CD14-positive monocyte (primary cell): ENCODE data around the gene RBFOX2. TPM values are rescaled to one million over a fixed set of nuclear protein-coding genes. Genes with fewer than 3 reads are reported as not detected.

Experiments
- DNase-seq, 3 donors: peaks; one replicate each; pipeline ENCODE4 v3.0.0-alpha.2; 2011 to 2022
- H2AFZ ChIP-seq: 2 replicates; pipeline ENCODE4 v1.6.0; 2012; ENCODE audit warnings: mild to moderate bottlenecking, low read depth, low read length, inconsistent platforms; ENCODE audit not compliant: insufficient read depth, poor library complexity, severe bottlenecking
- H3K27ac ChIP-seq, 2 donors: 1 replicate in 1 of 2; 2 replicates in 1 of 2; pipeline ENCODE4 v1.5.1; 2012 to 2013; ENCODE audit warnings: low read length in 2 of 2, control low read depth in 1 of 2, inconsistent platforms in 1 of 2, low read depth in 1 of 2, mild to moderate bottlenecking in 1 of 2
- H3K27me3 ChIP-seq, 2 donors: one replicate each; pipeline versions ENCODE4 v1.6.0 to v1.6.1; 2011 to 2013; ENCODE audit warnings: low read length in 2 of 2; ENCODE audit not compliant: control insufficient read depth in 2 of 2, insufficient read depth in 2 of 2
- H3K36me3 ChIP-seq, 2 donors: replicated peaks in 1 of 2; 1 replicate in 1 of 2; 2 replicates in 1 of 2; pipeline versions ENCODE4 v1.5.1 to v1.6.1; 2012 to 2013; ENCODE audit warnings: low read length in 2 of 2, control low read depth in 1 of 2, inconsistent platforms in 1 of 2, mild to moderate bottlenecking in 1 of 2; ENCODE audit not compliant: insufficient read depth in 2 of 2, control insufficient read depth in 1 of 2
- H3K4me1 ChIP-seq, 2 donors: 1 replicate in 1 of 2; 2 replicates in 1 of 2; pipeline versions ENCODE4 v1.5.1 to v1.6.1; 2012 to 2013; ENCODE audit warnings: low read length in 2 of 2, control low read depth in 1 of 2, inconsistent platforms in 1 of 2, mild to moderate bottlenecking in 1 of 2, moderate library complexity in 1 of 2; ENCODE audit not compliant: insufficient read depth in 2 of 2, control insufficient read depth in 1 of 2
- H3K4me2 ChIP-seq: replicated peaks from 2 replicates; pipeline ENCODE3; 2012; ENCODE audit warnings: low read length, moderate library complexity, mild to moderate bottlenecking; ENCODE audit not compliant: poor library complexity, severe bottlenecking; ENCODE audit errors: extremely low read depth
- H3K4me3 ChIP-seq, 3 experiments: fragments of 200-600 bp in 1 of 3; sonication (generic) in 1 of 3; replicated peaks in 1 of 3; 1 replicate in 2 of 3; 2 replicates in 1 of 3; pipeline ENCODE4 v1.5.1; 2011 to 2013; ENCODE audit warnings: low read length in 3 of 3, mild to moderate bottlenecking in 3 of 3, control low read depth in 2 of 3, low read depth in 2 of 3, inconsistent platforms in 1 of 3, moderate library complexity in 1 of 3
- H3K79me2 ChIP-seq: 2 replicates; pipeline ENCODE4 v1.6.0; 2012; ENCODE audit warnings: mild to moderate bottlenecking, control low read depth, inconsistent platforms, low read length, moderate library complexity; ENCODE audit not compliant: insufficient read depth
- H3K9ac ChIP-seq: 2 replicates; pipeline ENCODE4 v1.6.0; 2017; ENCODE audit warnings: low read length, mild to moderate bottlenecking; ENCODE audit not compliant: insufficient read depth, poor library complexity, severe bottlenecking
- H3K9me3 ChIP-seq, 2 donors: replicated peaks in 1 of 2; 1 replicate in 1 of 2; 2 replicates in 1 of 2; pipeline versions ENCODE4 v1.5.1 to v1.6.1; 2012 to 2013; ENCODE audit warnings: low read length in 2 of 2, control low read depth in 1 of 2; ENCODE audit not compliant: control insufficient read depth in 1 of 2, insufficient read depth in 1 of 2
- H4K20me1 ChIP-seq: 2 replicates; pipeline ENCODE4 v1.6.0; 2012; ENCODE audit warnings: mild to moderate bottlenecking, low read length, control low read depth, moderate library complexity; ENCODE audit not compliant: insufficient read depth
- H3K27ac Mint-ChIP-seq, 7 donors: one replicate each; pipeline ENCODE4 v1.8.0; 2020; ENCODE audit warnings: mild to moderate bottlenecking in 7 of 7, mixed read lengths in 7 of 7, moderate library complexity in 6 of 7, inconsistent platforms in 2 of 7
- H3K27me3 Mint-ChIP-seq, 3 donors: one replicate each; pipeline ENCODE4 v1.8.0; 2021 to 2022; ENCODE audit warnings: low read depth in 3 of 3, mild to moderate bottlenecking in 3 of 3, mixed read lengths in 3 of 3, moderate library complexity in 3 of 3, inconsistent platforms in 1 of 3
- H3K36me3 Mint-ChIP-seq, 2 donors: one replicate each; pipeline ENCODE4 v1.8.0; 2020; ENCODE audit warnings: mixed read lengths in 2 of 2, inconsistent platforms in 1 of 2, mild to moderate bottlenecking in 1 of 2
- H3K4me1 Mint-ChIP-seq: one replicate; pipeline ENCODE4 v1.8.0; 2020; ENCODE audit warnings: mild to moderate bottlenecking, mixed read lengths
- H3K4me3 Mint-ChIP-seq, 2 donors: one replicate each; pipeline ENCODE4 v1.8.0; 2020; ENCODE audit warnings: mild to moderate bottlenecking in 2 of 2, mixed read lengths in 2 of 2, moderate library complexity in 1 of 2
- H3K9me3 Mint-ChIP-seq, 7 donors: one replicate each; pipeline ENCODE4 v1.8.0; 2020 to 2022; ENCODE audit warnings: mixed read lengths in 7 of 7, mild to moderate bottlenecking in 6 of 7, moderate library complexity in 6 of 7, inconsistent platforms in 2 of 7
- WGBS: methylation state at CpG from one replicate; pipeline ENCODE4 v1.1.5; 2013; ENCODE audit warnings: missing lambda C conversion rate; ENCODE audit not compliant: insufficient coverage; 5-methylcytosine and 5-hydroxymethylcytosine counted together
- intact Hi-C, 2 donors: fragments of 100-400 bp; cut with micrococcal nuclease; formaldehyde crosslinking; loops; one replicate each; pipeline versions ENCODE4 v1.15.0 to v1.15.1; 2023
- polyA plus RNA-seq, 3 donors: library from polyadenylated mRNA; depleted of rRNA in 1 of 3; unstranded in 2 of 3; stranded (reverse) in 1 of 3; fragments of 300-500 nt in 2 of 3; fragments of >200 nt in 1 of 3; fragmentation: Illumina TruSeq in 2 of 3; gene quantifications; 1 replicate in 2 of 3; 2 replicates in 1 of 3; pipeline ENCODE4 v1.2.3, GENCODE V29; 2012 to 2021
- TF ChIP-seq, protein P1 (sequence below): fragments of 200-600 bp; IDR thresholded peaks from one replicate; pipeline ENCODE4 v1.8.0; 2022; ENCODE audit warnings: antibody characterized with exemption, mild to moderate bottlenecking

Gene RBFOX2
- polyA plus RNA-seq, 3 donors = not detected

DNA sequence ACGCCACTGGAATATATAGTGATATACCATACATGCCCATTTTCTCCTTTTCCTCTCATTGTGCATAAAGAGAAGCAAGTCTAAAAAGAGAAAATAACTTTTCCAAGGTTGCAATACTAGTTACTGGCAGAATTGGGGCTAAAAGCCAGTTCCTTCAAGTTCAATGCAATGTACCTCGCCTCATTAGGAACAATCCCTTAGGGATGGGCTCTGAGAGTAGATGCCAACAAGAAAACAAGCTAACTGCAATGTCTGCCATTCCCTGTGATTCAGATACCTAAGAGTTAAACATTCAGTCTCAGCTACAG lies 114.3 kb downstream of the RBFOX2 start:
- Histone ChIP-seq H2AFZ (peak overlapping the region; percentile 81), H3K27me3 (no peaks in the 10 kb centered on the region), H4K20me1 (no peaks in the 10 kb centered on the region), H3K27ac (peak overlapping the region in 1 of 2 donors; percentile 51), H3K4me2 (peak overlapping the region; percentile 72), H3K9ac (peak overlapping the region; percentile 5), H3K4me1 (peaks cover 23 to 31% of the 10 kb centered on the region in 2 donors), H3K4me3 (peak overlapping the region; percentile 45 to 85 (median 73)), H3K36me3 (no peaks in the 10 kb centered on the region), H3K9me3 (no peaks in the 10 kb centered on the region), H3K79me2 (no peaks in the 10 kb centered on the region)
- H3K27ac Mint-ChIP-seq = peak overlapping the region in 4 of 7 donors; percentile 37 to 90 (median 74)
- no CpG with 5 or more reads among the region's 2 CpGs for WGBS
- no peaks in the 10 kb centered on the region for H3K9me3 Mint-ChIP-seq
- peak overlapping the region; percentile 74 to 89 for H3K4me3 Mint-ChIP-seq
- peaks cover 41% of the 10 kb centered on the region for H3K4me1 Mint-ChIP-seq
- intact Hi-C loops = loop anchor here in 1 of 2 donors (10.0 kb wide), 1 partner anchor 280 kb away; no protein-coding TSS in a partner anchor
- TF ChIP-seq, protein P1, sequence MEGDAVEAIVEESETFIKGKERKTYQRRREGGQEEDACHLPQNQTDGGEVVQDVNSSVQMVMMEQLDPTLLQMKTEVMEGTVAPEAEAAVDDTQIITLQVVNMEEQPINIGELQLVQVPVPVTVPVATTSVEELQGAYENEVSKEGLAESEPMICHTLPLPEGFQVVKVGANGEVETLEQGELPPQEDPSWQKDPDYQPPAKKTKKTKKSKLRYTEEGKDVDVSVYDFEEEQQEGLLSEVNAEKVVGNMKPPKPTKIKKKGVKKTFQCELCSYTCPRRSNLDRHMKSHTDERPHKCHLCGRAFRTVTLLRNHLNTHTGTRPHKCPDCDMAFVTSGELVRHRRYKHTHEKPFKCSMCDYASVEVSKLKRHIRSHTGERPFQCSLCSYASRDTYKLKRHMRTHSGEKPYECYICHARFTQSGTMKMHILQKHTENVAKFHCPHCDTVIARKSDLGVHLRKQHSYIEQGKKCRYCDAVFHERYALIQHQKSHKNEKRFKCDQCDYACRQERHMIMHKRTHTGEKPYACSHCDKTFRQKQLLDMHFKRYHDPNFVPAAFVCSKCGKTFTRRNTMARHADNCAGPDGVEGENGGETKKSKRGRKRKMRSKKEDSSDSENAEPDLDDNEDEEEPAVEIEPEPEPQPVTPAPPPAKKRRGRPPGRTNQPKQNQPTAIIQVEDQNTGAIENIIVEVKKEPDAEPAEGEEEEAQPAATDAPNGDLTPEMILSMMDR = no peak
- H3K36me3 Mint-ChIP-seq = no peaks in the 10 kb centered on the region
- no peak for DNase-seq
- peaks cover 0 to 2% (median 1%) of the 10 kb centered on the region in 3 donors for H3K27me3 Mint-ChIP-seq

DNA sequence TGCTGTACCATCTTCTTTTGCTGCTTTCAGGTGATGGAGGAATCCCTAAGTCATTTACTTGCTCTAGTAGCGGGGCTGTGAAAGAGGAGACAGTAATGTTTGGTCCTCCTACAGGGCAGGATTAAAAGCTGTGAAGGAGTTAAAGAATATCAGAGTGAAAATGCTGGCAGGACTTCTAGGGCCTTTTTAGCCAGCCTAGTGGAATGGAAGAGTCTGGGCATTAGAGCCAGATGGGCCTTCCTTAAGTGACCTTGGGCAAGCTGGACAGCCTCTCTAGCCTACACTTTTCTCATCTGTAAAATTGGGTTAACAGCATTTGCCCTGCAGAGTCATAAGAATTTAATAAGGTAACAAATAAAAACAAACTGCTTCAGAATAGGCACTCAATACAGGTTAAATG lies 114.7 kb downstream of the RBFOX2 start:
- H3K4me1 Mint-ChIP-seq = peaks cover 41% of the 10 kb centered on the region
- no peaks in the 10 kb centered on the region for H3K9me3 ChIP-seq
- H3K27me3 ChIP-seq = no peaks in the 10 kb centered on the region
- peaks cover 23 to 31% of the 10 kb centered on the region in 2 donors for H3K4me1 ChIP-seq
- TF ChIP-seq, protein P1 = no peak
- 100% methylated on average over 1 of the region's 1 CpG for WGBS
- peak overlapping the region; percentile 81 for H2AFZ ChIP-seq
- no peaks in the 10 kb centered on the region for H3K9me3 Mint-ChIP-seq
- no peaks in the 10 kb centered on the region for H3K36me3 ChIP-seq
- no peak for DNase-seq
- no peak overlapping the region for H3K27ac ChIP-seq
- H3K27me3 Mint-ChIP-seq = peaks cover 0 to 2% (median 1%) of the 10 kb centered on the region in 3 donors
- H3K9ac ChIP-seq = no peak overlapping the region
- no peaks in the 10 kb centered on the region for H3K36me3 Mint-ChIP-seq
- intact Hi-C loops = loop anchor here in 1 of 2 donors (10.0 kb wide), 1 partner anchor 279 kb away; no protein-coding TSS in a partner anchor
- no peaks in the 10 kb centered on the region for H4K20me1 ChIP-seq
- peak overlapping the region in 1 of 3 experiments; percentile 73 for H3K4me3 ChIP-seq
- H3K4me2 ChIP-seq = peak overlapping the region; percentile 72
- no peaks in the 10 kb centered on the region for H3K79me2 ChIP-seq
- no peak overlapping the region for H3K4me3 Mint-ChIP-seq
- no peak overlapping the region for H3K27ac Mint-ChIP-seq
